Activated CD8-positive, alpha-beta memory T cell treated with anti-CD3 and anti-CD28 coated beads, Interleukin-2, amount 50 U/mL, for 48 hours (primary cell): Measurements from ENCODE around the gene ADCK1.
"Not testable (repeated sequence)": the region's sequence is repeated elsewhere in the genome, so short reads cannot be mapped to it uniquely, and the experiment has no call there.

Experiments used
- DNase-seq: peaks from one replicate; pipeline ENCODE4 v3.0.0-alpha.2; 2020

ADCK1 gene

GRCh38 chr14:77867476-77867875 is 67.6 kb downstream of the ADCK1 start:
- DNase-seq: no peak

- no peak for DNase-seq
These were observed 68.8 kb downstream of the ADCK1 start for GRCh38 chr14:77868552-77869285.

GRCh38 chr14:77869340-77869739 is 69.4 kb downstream of the ADCK1 start:
- no peak for DNase-seq

GRCh38 chr14:77870646-77871045 is 70.7 kb downstream of the ADCK1 start:
- DNase-seq: no peak

- DNase-seq: no peak
These were observed 72.2 kb downstream of the ADCK1 start for GRCh38 chr14:77872152-77872551.

GRCh38 chr14:77872983-77873382 is 73.1 kb downstream of the ADCK1 start:
- DNase-seq: no peak

GRCh38 chr14:77878783-77879182 is 78.9 kb downstream of the ADCK1 start:
- DNase-seq: no peak

GRCh38 chr14:77880056-77880455 is 80.1 kb downstream of the ADCK1 start:
- DNase-seq: no peak

GRCh38 chr14:77882098-77882497 is 82.2 kb downstream of the ADCK1 start:
- no peak for DNase-seq

GRCh38 chr14:77882636-77883035 is 82.7 kb downstream of the ADCK1 start:
- DNase-seq: no peak

GRCh38 chr14:77883131-77883846 is 83.4 kb downstream of the ADCK1 start:
- DNase-seq: no peak

GRCh38 chr14:77883847-77884238 is 83.9 kb downstream of the ADCK1 start:
- no peak for DNase-seq

GRCh38 chr14:77885367-77885766 is 85.5 kb downstream of the ADCK1 start:
- DNase-seq: no peak

- DNase-seq: no peak
These were observed 86.1 kb downstream of the ADCK1 start for GRCh38 chr14:77886010-77886409.

- not testable (repeated sequence) for DNase-seq
These were observed 89.0 kb downstream of the ADCK1 start for GRCh38 chr14:77888903-77889302.

GRCh38 chr14:77889971-77890442 is 90.1 kb downstream of the ADCK1 start:
- DNase-seq: no peak

GRCh38 chr14:77890873-77891272 is 91.0 kb downstream of the ADCK1 start:
- no peak for DNase-seq

GRCh38 chr14:77892381-77892871 is 92.5 kb downstream of the ADCK1 start:
- DNase-seq: no peak

GRCh38 chr14:77892890-77893484 is 93.1 kb downstream of the ADCK1 start:
- DNase-seq: no peak

GRCh38 chr14:77897374-77897773 is 97.5 kb downstream of the ADCK1 start:
- DNase-seq: no peak

- no peak for DNase-seq
These were observed 102.9 kb downstream of the ADCK1 start for GRCh38 chr14:77902811-77903210.

GRCh38 chr14:77903221-77903620 is 103.3 kb downstream of the ADCK1 start:
- no peak for DNase-seq

GRCh38 chr14:77903937-77904617 is 104.2 kb downstream of the ADCK1 start:
- DNase-seq: no peak
